ENCODE data around the gene TSPAN15.

Gene TSPAN15

GRCh38 chr10:69515699-69516259 lies 64.5 kb downstream of the TSPAN15 start:
- H3K27me3 ChIP-seq (ENCODE audit: insufficient read depth, low read length), result no peaks in the 10 kb centered on the region
- no peaks in the 10 kb centered on the region for H3K79me2 ChIP-seq (ENCODE audit: insufficient read depth, low read length)
- TF ChIP-seq EZH2 (IDR thresholded peaks at IDR 0.05; ENCODE audit: borderline replicate concordance, low read length) (no peak), CTCF (IDR thresholded peaks at IDR 0.05; ENCODE audit: low read length) (peak; percentile 88)
- H3F3A ChIP-seq (ENCODE audit: insufficient read depth, low read length), result no peaks in the 10 kb centered on the region
- no peaks in the 10 kb centered on the region for H3K36me3 ChIP-seq (ENCODE audit: insufficient read depth, low read length)
- H3K4me1 ChIP-seq (ENCODE audit: insufficient read depth, low read length, severe bottlenecking), result no peaks in the 10 kb centered on the region
- no peak overlapping the region for H3K4me3 ChIP-seq (ENCODE audit: low read depth, low read length, poor library complexity, severe bottlenecking)
- H3K27ac ChIP-seq (ENCODE audit: low read depth, low read length, poor library complexity, severe bottlenecking), result no peak overlapping the region
- H4K20me1 ChIP-seq (ENCODE audit: insufficient read depth, low read length), result no peaks in the 10 kb centered on the region
- H2AFZ ChIP-seq (ENCODE audit: low read length), result no peak overlapping the region
- H3K9ac ChIP-seq (ENCODE audit: low read length), result no peak overlapping the region
- no peaks in the 10 kb centered on the region for H3K9me2 ChIP-seq (ENCODE audit: low read depth, low read length)
- no peak overlapping the region for H3K4me2 ChIP-seq (ENCODE audit: low read length)
- H3K9me3 ChIP-seq (ENCODE audit: low read length), result no peaks in the 10 kb centered on the region

GRCh38 chr10:69516316-69516715 lies 65.1 kb downstream of the TSPAN15 start:
- Histone ChIP-seq H3K4me3 (ENCODE audit: low read depth, low read length, poor library complexity, severe bottlenecking) (no peak overlapping the region), H3K27me3 (ENCODE audit: insufficient read depth, low read length) (no peaks in the 10 kb centered on the region), H3K4me1 (ENCODE audit: insufficient read depth, low read length, severe bottlenecking) (no peaks in the 10 kb centered on the region), H4K20me1 (ENCODE audit: insufficient read depth, low read length) (no peaks in the 10 kb centered on the region), H2AFZ (ENCODE audit: low read length) (no peak overlapping the region), H3K27ac (ENCODE audit: low read depth, low read length, poor library complexity, severe bottlenecking) (no peak overlapping the region), H3K4me2 (ENCODE audit: low read length) (no peak overlapping the region), H3K9me2 (ENCODE audit: low read depth, low read length) (no peaks in the 10 kb centered on the region), H3K36me3 (ENCODE audit: insufficient read depth, low read length) (no peaks in the 10 kb centered on the region), H3F3A (ENCODE audit: insufficient read depth, low read length) (no peaks in the 10 kb centered on the region), H3K9me3 (ENCODE audit: low read length) (no peaks in the 10 kb centered on the region), H3K9ac (ENCODE audit: low read length) (no peak overlapping the region), H3K79me2 (ENCODE audit: insufficient read depth, low read length) (no peaks in the 10 kb centered on the region)
- TF ChIP-seq CTCF (IDR thresholded peaks at IDR 0.05; ENCODE audit: low read length), result peak; percentile 51
- TF ChIP-seq EZH2 (IDR thresholded peaks at IDR 0.05; ENCODE audit: borderline replicate concordance, low read length), result no peak

GRCh38 chr10:69516796-69517195 lies 65.5 kb downstream of the TSPAN15 start:
- Histone ChIP-seq H3F3A (ENCODE audit: insufficient read depth, low read length) (no peaks in the 10 kb centered on the region), H3K4me1 (ENCODE audit: insufficient read depth, low read length, severe bottlenecking) (no peaks in the 10 kb centered on the region), H3K9me2 (ENCODE audit: low read depth, low read length) (no peaks in the 10 kb centered on the region), H3K9me3 (ENCODE audit: low read length) (no peaks in the 10 kb centered on the region), H3K9ac (ENCODE audit: low read length) (no peak overlapping the region), H3K27ac (ENCODE audit: low read depth, low read length, poor library complexity, severe bottlenecking) (no peak overlapping the region), H3K36me3 (ENCODE audit: insufficient read depth, low read length) (no peaks in the 10 kb centered on the region), H3K79me2 (ENCODE audit: insufficient read depth, low read length) (no peaks in the 10 kb centered on the region), H3K27me3 (ENCODE audit: insufficient read depth, low read length) (no peaks in the 10 kb centered on the region), H3K4me2 (ENCODE audit: low read length) (no peak overlapping the region), H2AFZ (ENCODE audit: low read length) (no peak overlapping the region), H4K20me1 (ENCODE audit: insufficient read depth, low read length) (no peaks in the 10 kb centered on the region), H3K4me3 (ENCODE audit: low read depth, low read length, poor library complexity, severe bottlenecking) (no peak overlapping the region)
- TF ChIP-seq EZH2 (IDR thresholded peaks at IDR 0.05; ENCODE audit: borderline replicate concordance, low read length) (no peak), CTCF (IDR thresholded peaks at IDR 0.05; ENCODE audit: low read length) (no peak)
